Measurements from ENCODE around the gene BCAN.
A peak's percentile ranks its signal among the peaks of the same experiment; 100 is the strongest.

Gene BCAN

GRCh38 chr1:156622581-156623297 lies 19.2 kb upstream of the BCAN start:
- TF ChIP-seq CTCF (IDR thresholded peaks at IDR 0.05), result no peak
- H3K36me3 Mint-ChIP-seq (ENCODE audit: low read depth), result no peaks in the 10 kb centered on the region
- H3K4me3 Mint-ChIP-seq, result peak overlapping the region; percentile 47
- no peak overlapping the region for H3K27ac Mint-ChIP-seq
- no peaks in the 10 kb centered on the region for H3K9me3 Mint-ChIP-seq
- DNase-seq, result no peak
- peaks cover 16% of the 10 kb centered on the region for H3K4me1 Mint-ChIP-seq
- H3K27me3 Mint-ChIP-seq (ENCODE audit: low read depth, poor library complexity), result peaks cover 100% of the 10 kb centered on the region

GRCh38 chr1:156623946-156624813 lies 17.7 kb upstream of the BCAN start:
- DNase-seq, result peak; percentile 76
- TF ChIP-seq CTCF (IDR thresholded peaks at IDR 0.05), result peak; percentile 21
- Mint-ChIP-seq H3K9me3 (no peaks in the 10 kb centered on the region), H3K27me3 (ENCODE audit: low read depth, poor library complexity) (peaks cover 100% of the 10 kb centered on the region), H3K4me3 (peak overlapping the region; percentile 65), H3K27ac (no peak overlapping the region), H3K4me1 (peaks cover 11% of the 10 kb centered on the region), H3K36me3 (ENCODE audit: low read depth) (no peaks in the 10 kb centered on the region)

GRCh38 chr1:156624814-156625435 lies 17.0 kb upstream of the BCAN start:
- H3K4me1 Mint-ChIP-seq, result peaks cover 8% of the 10 kb centered on the region
- H3K27ac Mint-ChIP-seq, result no peak overlapping the region
- H3K4me3 Mint-ChIP-seq, result peak overlapping the region; percentile 58
- TF ChIP-seq CTCF (IDR thresholded peaks at IDR 0.05), result no peak
- no peaks in the 10 kb centered on the region for H3K36me3 Mint-ChIP-seq (ENCODE audit: low read depth)
- peaks cover 100% of the 10 kb centered on the region for H3K27me3 Mint-ChIP-seq (ENCODE audit: low read depth, poor library complexity)
- DNase-seq, result peak; percentile 43
- no peaks in the 10 kb centered on the region for H3K9me3 Mint-ChIP-seq

- Mint-ChIP-seq H3K4me3 (peak overlapping the region; percentile 75), H3K9me3 (no peaks in the 10 kb centered on the region), H3K4me1 (peaks cover 8% of the 10 kb centered on the region), H3K36me3 (ENCODE audit: low read depth) (no peaks in the 10 kb centered on the region), H3K27me3 (ENCODE audit: low read depth, poor library complexity) (peaks cover 100% of the 10 kb centered on the region), H3K27ac (no peak overlapping the region)
- DNase-seq, result peak; percentile 78
- peak; percentile 82 for TF ChIP-seq CTCF (IDR thresholded peaks at IDR 0.05)
Measured at GRCh38 chr1:156625436-156626078, 16.4 kb upstream of the BCAN start.

GRCh38 chr1:156626079-156626438 lies 15.9 kb upstream of the BCAN start:
- peak; percentile 48 for TF ChIP-seq CTCF (IDR thresholded peaks at IDR 0.05)
- H3K27me3 Mint-ChIP-seq (ENCODE audit: low read depth, poor library complexity), result peaks cover 100% of the 10 kb centered on the region
- peak overlapping the region; percentile 7 for H3K4me3 Mint-ChIP-seq
- no peaks in the 10 kb centered on the region for H3K9me3 Mint-ChIP-seq
- no peaks in the 10 kb centered on the region for H3K36me3 Mint-ChIP-seq (ENCODE audit: low read depth)
- H3K27ac Mint-ChIP-seq, result no peak overlapping the region
- H3K4me1 Mint-ChIP-seq, result peaks cover 8% of the 10 kb centered on the region
- no peak for DNase-seq
